Measurements from ENCODE around the gene OXNAD1.

OXNAD1 gene

DNA sequence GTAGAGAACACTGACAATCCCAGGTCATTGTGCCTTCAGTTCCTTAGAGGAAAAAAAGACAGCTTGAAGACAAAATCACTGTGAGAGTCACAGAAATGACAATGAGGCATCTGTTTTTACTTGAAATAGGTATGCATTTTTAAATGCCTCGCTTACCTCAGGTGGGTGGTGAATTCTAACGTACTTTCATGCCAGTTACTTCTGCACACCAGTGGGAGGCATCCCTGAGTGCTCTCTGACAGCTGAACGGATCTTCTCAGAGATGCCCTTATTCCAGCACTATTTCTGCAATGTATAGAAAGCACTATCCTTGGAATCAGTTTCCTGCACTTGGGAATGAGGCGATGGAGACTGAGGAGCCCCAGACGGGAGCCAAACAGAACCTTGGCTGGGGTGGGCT is 16.5 kb upstream of the OXNAD1 start:
- DNase-seq: no peak

DNA sequence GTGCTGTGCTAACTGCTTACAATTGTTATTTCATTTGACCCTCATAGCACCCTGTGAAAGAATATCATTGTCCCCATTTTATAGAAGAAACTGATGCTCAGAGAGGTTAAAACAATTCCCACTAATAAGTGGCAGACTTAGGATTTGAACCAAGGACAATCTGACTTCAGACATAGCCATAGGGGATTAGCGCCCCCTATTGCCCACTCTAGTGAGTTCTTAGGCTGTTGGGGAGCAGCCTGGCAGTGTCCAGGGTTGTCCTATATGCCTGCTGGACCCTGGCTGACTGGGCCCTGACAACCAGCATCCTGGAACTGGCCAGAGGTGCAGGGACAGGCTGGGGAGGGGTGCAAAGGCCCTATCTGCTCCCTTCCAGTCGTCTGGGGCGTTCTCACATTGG is 15.7 kb upstream of the OXNAD1 start:
- DNase-seq: no peak

DNA sequence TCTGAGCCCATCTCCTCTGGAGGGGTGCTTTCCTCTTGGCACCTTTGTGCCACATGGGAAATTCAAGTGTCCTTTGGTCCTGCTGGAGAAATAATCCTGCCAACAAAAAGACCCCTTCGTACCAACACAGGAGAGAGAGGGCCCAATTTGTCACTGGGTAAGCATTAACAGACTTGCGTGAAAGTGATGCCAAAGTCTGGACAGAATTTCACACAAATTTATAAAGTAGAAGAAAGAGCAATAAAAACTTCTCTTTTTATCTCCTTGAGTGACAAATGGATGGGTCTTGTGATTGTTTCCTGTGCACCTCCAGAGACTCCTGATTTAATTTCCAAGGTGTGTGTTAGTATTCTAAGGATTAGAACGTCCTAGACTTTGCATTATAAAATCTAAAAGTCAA is 15.1 kb upstream of the OXNAD1 start:
- DNase-seq: no peak

DNA sequence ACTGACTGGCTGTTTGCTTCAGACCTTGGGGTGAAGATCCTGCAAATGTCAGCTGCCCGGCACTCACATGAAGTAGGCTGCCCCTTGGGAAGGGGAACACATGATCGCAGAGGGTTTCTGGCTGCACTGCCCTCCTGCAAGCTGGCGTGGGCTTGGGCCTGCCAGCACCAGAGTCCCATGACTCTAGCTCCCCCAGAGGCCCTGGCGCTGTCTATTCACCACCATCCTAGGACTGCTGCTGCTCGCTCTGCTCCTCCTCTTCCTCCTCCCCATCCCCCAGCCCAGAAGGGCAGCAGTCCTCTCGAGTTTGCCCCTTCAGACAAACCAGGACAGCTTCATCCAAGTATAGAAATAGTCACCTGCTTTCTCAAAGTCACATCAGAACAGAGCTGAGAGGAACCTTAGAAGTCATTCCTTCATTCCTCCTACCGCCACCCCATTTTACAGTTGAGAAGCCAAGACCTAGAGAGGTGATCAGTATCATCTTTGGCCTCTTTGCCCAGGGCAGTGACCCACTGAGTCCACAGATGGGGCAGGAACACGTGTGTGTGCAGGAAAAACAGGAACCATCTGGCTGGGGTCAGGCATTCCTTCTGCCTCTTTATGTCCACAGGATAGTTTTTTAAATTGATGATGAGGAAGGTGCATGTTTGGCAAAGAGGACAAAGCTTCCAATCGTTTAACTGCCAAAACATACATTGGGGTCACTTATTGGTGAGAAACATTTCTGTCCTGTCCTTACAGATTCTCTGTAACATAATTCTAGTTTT is 13.5 kb upstream of the OXNAD1 start:
- DNase-seq: no peak

DNA sequence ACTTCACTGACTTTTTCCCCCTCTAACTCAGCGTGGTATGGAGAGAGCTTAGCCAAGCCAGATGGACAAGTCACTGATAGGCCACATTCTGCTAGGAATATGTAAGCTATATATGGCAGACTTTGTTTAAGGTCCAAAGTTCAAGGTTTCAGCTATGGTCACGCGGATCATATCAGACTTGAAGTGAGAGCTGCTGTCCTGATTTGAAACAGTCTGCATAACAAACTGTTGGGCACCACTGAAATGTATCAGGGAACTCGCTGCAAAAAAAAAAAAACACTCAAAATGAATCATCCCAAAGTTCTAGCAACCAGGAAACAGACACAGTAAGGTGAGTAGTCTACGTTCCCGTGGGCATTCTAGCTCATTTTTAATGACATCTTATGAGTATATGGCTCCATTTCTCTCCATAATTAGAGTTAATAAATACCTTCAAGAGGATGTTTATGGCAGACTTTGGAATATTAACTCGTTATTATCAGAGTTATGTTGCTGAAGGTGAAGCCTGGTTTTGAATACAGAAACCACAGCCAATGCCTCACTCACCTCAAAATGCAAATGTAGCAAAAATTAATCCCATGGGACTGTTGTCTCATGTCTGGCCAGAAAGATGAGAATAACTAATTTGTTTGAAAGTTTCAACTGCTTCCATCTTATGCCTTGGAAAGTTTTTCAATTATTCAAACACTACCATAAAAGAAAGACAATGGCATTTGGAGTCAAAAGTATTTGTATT is 12.6 kb upstream of the OXNAD1 start:
- no peak for DNase-seq

DNA sequence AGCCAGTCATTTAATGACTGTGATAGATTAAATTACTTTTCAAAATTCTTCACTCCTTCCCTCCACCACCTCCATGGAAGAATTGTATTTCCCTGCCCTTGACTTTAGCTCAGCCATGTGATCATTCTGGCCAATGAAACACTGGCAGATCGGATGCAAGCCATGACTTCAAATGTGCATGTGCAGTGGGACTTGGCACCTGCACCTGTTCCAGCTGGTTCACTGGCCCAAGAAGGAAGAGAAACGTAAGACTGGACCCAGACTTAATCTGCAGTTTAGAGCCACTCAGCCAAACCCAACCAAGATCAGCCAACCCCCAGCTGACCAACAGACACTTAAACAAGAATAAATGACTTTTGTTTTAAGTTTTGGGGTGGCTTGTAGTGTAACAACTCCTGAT is 12.0 kb upstream of the OXNAD1 start:
- DNase-seq: no peak

DNA sequence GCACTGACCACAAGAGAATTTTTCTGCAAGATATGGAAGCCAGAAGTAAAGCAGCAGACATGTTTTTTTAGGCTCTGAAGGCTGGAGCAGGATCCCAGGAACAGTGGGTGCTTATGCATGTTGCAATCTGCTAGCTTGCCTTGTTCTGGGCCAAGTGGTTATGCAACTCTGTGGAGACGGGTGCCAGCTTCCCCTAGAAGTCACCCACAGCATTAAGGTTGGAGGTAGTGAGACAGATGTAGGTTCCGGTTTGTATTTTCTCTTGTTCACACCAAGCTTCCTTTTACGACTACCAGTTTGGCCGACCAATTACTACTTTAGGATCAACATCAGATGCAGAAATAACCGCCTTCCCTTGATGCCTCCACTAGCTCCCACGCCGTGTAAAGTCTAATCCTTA is 11.4 kb upstream of the OXNAD1 start:
- DNase-seq: no peak

DNA sequence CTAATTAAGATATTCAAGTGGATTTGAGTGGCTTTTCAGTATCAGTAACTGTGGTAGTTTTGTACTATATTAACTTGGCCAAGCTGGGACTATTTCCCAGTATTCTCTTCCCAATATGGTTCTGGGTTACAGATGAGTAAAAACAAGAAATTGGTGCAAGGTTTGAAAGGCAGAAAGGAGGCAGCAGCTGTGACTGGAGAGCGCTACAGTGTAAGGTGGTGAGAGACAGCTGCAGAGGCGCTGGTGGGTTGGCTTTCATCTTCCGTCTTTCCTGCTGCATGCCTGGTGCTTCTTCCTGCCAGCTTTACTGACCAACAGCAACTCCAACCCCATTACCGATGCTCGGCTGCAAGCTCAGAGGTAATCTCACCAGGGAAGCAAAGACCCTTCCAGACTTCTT is 10.1 kb upstream of the OXNAD1 start:
- DNase-seq: no peak

DNA sequence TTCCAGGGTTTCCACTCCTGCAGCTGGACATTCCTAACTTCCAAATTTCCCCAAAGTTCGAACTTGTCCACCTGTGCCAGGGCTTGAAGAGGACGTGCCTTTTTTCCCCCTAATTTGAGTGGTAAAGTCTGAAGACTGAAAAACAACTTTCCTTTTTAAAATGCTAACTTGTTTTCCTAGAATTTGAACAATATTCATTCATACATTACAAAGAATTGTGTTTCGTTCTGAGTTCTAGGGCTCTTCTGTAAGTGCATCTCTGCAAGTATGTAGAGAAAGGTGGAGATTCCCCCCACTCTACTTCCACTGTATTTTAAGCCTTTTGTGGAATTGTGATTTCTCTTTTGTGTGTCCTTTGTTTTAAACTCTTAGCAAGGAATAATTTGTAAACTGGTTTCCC is 9.7 kb upstream of the OXNAD1 start:
- DNase-seq: no peak

DNA sequence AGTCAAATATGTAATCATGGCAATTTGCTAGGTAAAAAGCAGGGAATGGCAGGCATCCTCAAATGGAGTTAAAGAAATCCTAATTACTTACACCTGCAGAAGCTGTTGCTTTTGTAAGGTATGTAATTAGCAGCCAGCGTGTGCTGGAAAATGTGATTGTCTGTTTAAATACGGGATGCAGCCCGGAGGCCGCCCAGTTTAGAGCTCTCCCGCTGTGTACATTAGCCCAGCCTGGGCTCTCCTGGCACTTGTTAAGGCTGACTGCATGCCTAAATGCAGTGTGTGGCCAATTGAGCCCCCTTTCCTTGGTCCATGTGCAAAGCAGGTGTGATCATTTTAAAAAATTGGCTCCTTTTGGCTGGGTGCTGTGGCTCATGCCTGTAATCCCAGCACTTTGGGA is 9.3 kb upstream of the OXNAD1 start:
- DNase-seq: no peak

DNA sequence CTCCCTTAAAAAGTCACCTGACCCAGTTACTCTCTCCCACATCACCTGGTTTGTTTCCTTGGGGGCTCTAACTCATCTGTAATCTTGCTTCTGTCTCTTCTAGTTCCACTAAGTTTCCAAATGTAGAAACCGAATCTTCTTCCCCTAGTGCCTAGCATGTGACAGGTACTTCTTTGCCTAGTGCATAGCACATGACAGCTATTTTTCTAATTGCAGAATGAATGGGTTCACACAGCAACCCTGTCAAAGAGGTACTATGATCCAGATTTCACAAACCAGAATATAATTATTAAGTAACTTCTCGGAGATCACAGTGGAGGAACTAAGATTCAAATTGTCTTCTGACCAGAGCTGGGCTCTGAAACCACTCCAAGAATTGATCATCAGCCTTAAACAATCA is 7.7 kb upstream of the OXNAD1 start:
- no peak for DNase-seq

DNA sequence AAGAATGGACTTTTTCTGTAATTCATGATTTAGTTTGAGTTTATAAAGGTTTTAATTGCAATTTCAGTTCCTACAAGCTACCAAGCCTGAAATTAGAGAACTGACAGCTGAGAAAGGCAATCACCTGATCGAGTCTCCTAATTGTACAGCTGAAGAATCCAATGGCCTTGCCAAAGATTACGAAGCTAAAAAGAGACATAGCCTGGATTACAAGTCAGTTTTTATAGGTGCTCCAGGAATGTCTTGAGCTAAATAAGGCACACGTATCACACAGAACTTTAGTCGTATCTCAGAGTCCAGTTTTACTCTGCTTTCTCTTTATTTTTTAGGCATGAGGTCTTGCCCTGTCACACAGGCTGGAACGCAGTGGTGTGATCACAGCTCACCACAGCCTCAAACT is 6.8 kb upstream of the OXNAD1 start:
- no peak for DNase-seq

DNA sequence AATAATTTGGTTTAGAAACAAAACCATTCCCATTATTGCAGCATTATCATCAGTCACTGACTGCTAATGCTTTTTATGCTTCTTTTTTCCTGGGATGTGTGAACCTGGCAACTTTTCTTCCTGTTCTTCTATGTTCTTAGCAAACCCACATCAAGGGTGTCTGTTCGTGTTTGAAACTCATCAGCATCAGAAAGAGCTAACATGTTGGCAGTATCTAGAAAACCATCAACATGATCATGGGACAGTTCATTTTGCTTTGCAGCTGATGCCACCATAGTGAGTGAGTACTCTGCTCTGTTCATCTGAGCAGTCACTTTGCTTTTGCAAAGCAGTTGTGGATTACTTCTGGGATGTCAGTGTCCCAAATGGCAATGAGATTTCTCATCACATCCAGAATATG is 6.1 kb upstream of the OXNAD1 start:
- DNase-seq: no peak

DNA sequence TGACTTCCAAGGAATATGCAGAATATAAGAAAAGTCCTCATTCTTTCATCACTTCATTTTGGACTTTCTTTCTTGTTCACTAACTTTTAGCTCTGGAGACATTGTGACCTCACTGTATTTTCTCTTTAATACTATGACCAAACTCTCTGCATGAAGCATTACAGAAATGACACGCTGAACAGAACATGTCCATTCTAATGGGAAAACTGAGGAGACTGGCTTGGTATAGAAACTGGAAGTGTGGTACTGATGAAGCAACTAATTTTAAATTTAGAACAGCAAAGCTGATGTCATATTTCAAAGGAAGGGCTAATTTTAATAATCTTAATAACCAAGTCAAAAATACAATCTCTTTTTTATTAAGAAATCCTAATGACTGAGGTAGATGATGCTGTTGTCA is 5.0 kb upstream of the OXNAD1 start:
- DNase-seq: no peak

DNA sequence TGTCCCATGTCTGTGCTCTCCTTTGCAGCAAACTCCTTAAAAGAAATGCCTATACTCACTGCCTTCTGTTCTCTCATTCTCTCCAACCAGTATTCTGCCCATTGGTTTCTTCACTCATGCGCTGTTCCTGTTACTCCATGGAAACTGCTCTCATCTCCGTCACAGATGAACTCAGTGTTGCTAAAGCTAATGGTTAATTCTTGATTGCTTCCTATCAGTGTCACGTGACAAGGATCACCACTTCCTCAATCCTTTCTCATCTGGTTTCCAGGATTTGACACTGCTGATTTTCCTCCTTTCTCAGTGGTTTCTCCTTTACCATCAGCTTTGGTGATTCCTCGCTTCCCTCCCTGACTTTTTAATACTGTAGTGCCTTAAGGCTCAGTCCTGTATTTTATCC is 2.8 kb upstream of the OXNAD1 start:
- no peak for DNase-seq

DNA sequence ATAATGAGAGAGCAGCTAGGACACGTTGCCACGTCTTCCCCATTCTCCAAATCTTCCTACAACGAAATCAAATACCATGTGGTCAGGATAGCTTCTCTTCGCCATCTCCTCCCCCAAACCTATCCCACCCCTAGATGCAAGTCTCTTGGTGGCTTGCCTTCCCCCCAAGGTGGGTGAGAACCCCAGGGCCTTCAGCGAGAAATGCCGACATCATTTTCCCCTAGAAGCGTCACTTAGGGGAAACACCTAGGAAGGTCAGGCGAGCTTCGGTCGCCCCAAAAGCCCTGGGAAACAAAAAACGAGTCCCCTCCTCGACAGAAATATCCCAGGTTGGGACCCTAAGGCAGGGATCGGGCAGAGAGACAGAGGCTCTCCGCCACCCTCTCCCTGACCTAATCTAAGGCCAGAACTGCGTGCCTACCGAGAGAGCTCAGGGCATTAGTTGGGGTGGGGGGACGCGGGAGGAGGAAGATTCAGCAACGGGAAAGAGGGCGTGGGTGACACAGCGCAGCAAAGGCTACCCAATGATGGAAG is 771 bp upstream of the OXNAD1 start:
- no peak for DNase-seq

DNA sequence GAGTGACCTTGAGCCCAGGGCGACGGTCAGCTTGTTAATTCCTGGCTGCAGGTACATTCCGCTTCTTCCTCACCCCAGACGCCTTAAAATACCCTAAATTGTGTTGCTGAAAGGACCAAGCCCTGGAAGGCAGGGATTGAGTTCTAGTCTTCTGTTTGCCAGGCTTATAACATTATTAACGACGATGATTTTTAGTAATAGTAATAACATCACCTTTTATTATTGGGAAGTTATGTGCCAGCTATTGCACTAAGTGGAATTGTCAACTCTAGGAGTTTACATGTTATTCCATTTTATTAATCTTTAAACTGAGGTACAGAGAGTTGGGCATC is 409 bp downstream of the OXNAD1 start:
- no peak for DNase-seq

DNA sequence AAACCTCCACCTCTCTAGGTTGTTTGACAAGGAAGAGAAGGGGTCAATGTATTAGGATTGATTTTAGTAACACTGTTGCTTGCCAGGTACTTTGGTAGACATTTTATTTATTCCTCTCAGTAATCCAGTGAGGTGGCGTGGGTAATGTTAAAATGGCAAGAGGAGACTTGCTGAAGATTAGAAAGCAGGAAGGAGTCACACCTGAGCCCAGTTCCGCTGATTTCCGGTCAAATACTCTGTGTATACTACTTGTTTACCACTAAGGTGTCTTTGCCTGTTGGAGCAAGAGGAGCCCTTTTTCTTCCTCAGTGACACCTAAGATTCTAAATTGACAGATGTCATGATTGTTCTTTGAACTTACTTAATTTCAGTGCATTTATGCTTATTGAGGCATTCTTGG is 1.7 kb downstream of the OXNAD1 start:
- no peak for DNase-seq

DNA sequence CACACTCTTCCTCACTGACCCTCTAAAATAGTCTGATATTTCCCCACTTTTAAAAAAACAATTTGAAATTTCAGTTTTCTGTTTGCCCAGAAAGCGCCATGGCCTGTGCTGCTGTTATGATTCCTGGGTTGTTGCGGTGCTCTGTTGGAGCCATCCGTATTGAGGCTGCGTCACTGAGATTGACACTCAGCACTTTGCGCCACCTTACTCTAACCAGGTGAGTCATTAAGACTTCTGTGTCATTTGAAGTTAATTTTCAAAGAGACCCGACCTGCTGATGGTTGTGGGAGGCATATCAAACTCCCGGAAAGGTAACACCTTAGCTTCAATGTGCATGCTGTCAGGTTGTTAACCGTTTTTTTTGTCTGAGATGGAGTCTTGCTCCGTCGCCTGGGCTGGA is 5.8 kb downstream of the OXNAD1 start:
- DNase-seq: no peak

DNA sequence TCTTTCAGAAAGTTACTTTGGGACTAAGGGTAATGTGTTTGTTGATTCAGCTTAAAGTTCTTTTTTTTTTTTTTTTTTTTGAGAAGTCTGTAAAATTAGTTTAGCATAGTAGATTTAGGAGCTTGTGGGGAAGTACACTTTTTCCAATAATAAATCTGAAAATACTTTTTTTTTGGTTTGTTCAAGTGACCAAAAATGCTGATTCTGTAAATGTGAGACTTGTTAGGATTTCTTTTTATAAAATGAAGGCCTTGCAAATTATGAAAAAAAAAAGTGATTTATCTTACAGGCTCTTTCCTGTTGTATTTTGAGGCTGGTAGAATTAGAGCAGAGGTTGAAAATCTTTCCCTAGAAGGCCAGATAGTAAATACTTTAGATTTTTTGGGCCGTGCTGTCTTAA is 7.6 kb downstream of the OXNAD1 start:
- DNase-seq: no peak

DNA sequence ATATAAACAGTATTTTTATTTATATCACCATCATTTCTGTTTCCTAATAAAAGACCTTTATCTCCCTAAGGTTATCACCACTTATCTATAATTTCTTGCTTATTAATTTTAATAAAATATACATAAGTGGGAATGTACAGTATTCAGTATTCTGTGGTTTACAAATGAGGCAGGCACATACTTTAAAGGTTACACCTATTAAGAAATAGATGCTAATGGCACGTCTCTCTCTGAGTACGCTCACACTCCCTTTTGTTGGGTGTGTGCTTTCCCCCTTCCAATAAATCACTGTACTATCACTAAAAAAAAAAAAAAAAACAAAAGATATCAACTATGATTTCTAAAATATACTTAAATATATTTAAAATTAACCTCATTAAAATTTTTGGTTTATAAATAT is 8.9 kb downstream of the OXNAD1 start:
- no peak for DNase-seq

DNA sequence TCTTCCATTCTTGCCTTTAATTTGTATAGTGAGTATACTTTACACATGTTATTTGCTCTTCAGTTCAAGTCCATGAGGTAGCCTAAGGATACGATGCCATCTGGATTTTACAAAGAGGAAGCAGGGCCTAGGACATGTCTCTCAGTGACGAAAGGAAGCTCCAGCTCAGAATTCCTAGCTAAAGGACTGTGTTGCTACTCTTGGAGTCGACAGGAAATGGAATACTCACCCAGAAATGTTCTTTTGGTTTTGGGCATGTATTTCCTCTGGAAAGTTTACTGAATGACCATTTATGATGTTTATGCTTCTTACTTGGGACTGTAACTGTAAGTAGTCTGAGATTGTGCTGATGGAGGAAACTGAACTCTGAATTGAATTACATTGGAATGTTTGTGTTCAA is 12.5 kb downstream of the OXNAD1 start:
- no peak for DNase-seq

DNA sequence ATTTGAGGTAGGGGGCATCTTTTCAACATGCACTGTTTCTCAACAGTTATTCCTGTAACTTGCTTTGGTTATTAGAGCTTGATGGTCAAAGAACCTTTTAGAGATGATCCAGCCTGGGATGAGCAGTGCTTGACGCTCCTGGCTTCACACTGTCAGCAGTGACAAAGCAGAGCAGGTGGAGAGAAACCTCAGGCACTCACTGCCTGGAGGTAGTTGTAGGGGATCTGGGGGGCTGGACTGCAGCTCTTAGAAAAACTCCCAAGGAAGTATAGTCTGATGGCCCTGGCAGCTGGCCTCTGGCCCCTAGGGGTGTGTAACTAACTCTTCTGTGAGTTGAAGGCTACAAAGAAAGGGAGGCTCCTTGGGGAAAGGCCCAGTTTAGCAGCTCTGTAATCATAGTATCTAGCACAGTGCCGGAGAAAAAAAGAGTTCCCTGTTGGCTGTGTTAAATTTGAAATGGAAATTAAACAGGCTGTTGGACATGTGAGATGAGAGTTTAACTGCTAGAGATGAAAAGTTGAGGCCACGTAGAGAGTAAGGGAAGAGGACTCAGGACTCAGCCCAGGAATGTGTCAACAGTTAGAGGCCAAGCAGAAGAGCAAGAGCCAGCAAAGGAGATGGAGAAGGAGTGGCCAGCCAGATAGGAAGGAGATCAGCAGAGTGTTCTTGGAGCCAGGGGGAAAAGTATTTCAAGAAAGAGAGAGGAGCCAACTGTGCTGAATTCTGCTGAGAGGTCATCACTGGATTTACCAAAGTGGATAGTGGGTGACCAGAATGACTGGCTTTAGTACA is 14.2 kb downstream of the OXNAD1 start:
- DNase-seq: no peak

DNA sequence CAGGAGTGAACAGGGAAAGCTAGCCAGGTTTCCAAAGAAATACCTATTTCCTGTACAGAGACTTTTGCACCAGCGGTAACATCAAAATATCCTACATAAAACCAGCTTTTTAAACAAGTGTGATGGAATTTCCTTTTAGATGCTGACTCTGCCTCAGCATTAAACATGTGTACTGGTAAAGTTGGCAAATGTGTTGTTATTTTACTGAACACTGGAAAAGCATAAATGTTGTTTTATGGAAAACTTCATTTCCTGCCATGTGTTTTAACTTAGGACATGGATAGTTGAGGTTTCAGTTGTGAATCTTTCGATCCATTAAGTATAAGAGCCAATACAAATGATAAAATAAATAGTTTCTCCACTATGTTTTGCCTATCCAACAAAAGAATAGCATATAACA is 15.7 kb downstream of the OXNAD1 start:
- no peak for DNase-seq
